ENCODE data around the gene ACOT13.

The ACOT13 gene

GRCh38 chr6:24690593-24690992, 23.7 kb downstream of the ACOT13 start:
- Histone ChIP-seq H3K4me1 (ENCODE audit: control insufficient read depth, insufficient read depth, low read depth, low read length) (no peaks in the 10 kb centered on the region), H3K36me3 (ENCODE audit: control insufficient read depth in 1 of 2, insufficient read depth in 2 of 2, low read depth in 1 of 2, low read length in 2 of 2) (peaks cover 2 to 3% of the 10 kb centered on the region in 2 experiments), H2BK15ac (ENCODE audit: low read depth, poor library complexity, severe bottlenecking) (no peak overlapping the region), H2BK120ac (ENCODE audit: low read depth, low read length) (no peak overlapping the region), H4K91ac (ENCODE audit: low read length) (no peak overlapping the region), H3K9ac (ENCODE audit: low read length) (peak overlapping the region; percentile 49), H3K27me3 (ENCODE audit: control insufficient read depth in 1 of 2, insufficient read depth in 1 of 2, low read length in 2 of 2) (no peaks in the 10 kb centered on the region), H3K4me3 (ENCODE audit: insufficient read depth in 1 of 2, low read depth in 1 of 2, low read length in 2 of 2) (no peak overlapping the region), H2AFZ (ENCODE audit: low read depth, low read length) (no peak overlapping the region), H3K79me1 (replicated peaks; ENCODE audit: low read length, poor library complexity, severe bottlenecking) (peaks cover 3% of the 10 kb centered on the region), H2AK5ac (ENCODE audit: low read length, severe bottlenecking) (no peak overlapping the region), H2BK12ac (ENCODE audit: low read length in 2 of 2) (no peak overlapping the region), H3K27ac (ENCODE audit: low read length, poor library complexity, severe bottlenecking) (no peak overlapping the region), H3K23ac (ENCODE audit: low read length in 2 of 2) (no peak overlapping the region), H4K8ac (ENCODE audit: low read length) (no peak overlapping the region), H2BK5ac (ENCODE audit: low read depth, low read length, poor library complexity, severe bottlenecking) (no peak overlapping the region), H3K14ac (ENCODE audit: low read length in 2 of 2) (no peak overlapping the region), H3K18ac (ENCODE audit: low read depth in 1 of 2, low read length in 2 of 2) (no peak overlapping the region), H3K9me3 (ENCODE audit: control insufficient read depth, low read length) (no peaks in the 10 kb centered on the region), H3K4ac (ENCODE audit: low read depth in 1 of 2, low read length in 2 of 2) (no peak overlapping the region), H3K4me2 (ENCODE audit: low read length, poor library complexity, severe bottlenecking) (no peak overlapping the region)
- no peak for DNase-seq
- WGBS: 91% methylated on average over 1 of the region's 1 CpG

GRCh38 chr6:24691550-24691949, 24.7 kb downstream of the ACOT13 start:
- no peak for DNase-seq
- WGBS: 90% methylated on average over 1 of the region's 3 CpGs
- Histone ChIP-seq H2BK120ac (ENCODE audit: low read depth, low read length) (no peak overlapping the region), H2BK12ac (ENCODE audit: low read length in 2 of 2) (no peak overlapping the region), H3K27me3 (ENCODE audit: control insufficient read depth in 1 of 2, insufficient read depth in 1 of 2, low read length in 2 of 2) (no peaks in the 10 kb centered on the region), H3K4me2 (ENCODE audit: low read length, poor library complexity, severe bottlenecking) (no peak overlapping the region), H3K4me1 (ENCODE audit: control insufficient read depth, insufficient read depth, low read depth, low read length) (no peaks in the 10 kb centered on the region), H3K79me1 (replicated peaks; ENCODE audit: low read length, poor library complexity, severe bottlenecking) (peaks cover 3% of the 10 kb centered on the region), H4K8ac (ENCODE audit: low read length) (no peak overlapping the region), H3K4me3 (ENCODE audit: insufficient read depth in 1 of 2, low read depth in 1 of 2, low read length in 2 of 2) (no peak overlapping the region), H3K9me3 (ENCODE audit: control insufficient read depth, low read length) (no peaks in the 10 kb centered on the region), H3K14ac (ENCODE audit: low read length in 2 of 2) (no peak overlapping the region), H2BK5ac (ENCODE audit: low read depth, low read length, poor library complexity, severe bottlenecking) (no peak overlapping the region), H3K27ac (ENCODE audit: low read length, poor library complexity, severe bottlenecking) (no peak overlapping the region), H3K18ac (ENCODE audit: low read depth in 1 of 2, low read length in 2 of 2) (no peak overlapping the region), H2BK15ac (ENCODE audit: low read depth, poor library complexity, severe bottlenecking) (no peak overlapping the region), H4K91ac (ENCODE audit: low read length) (no peak overlapping the region), H3K4ac (ENCODE audit: low read depth in 1 of 2, low read length in 2 of 2) (no peak overlapping the region), H2AFZ (ENCODE audit: low read depth, low read length) (no peak overlapping the region), H3K9ac (ENCODE audit: low read length) (no peak overlapping the region), H3K36me3 (ENCODE audit: control insufficient read depth in 1 of 2, insufficient read depth in 2 of 2, low read depth in 1 of 2, low read length in 2 of 2) (peaks cover 2 to 3% of the 10 kb centered on the region in 2 experiments), H2AK5ac (ENCODE audit: low read length, severe bottlenecking) (no peak overlapping the region), H3K23ac (ENCODE audit: low read length in 2 of 2) (no peak overlapping the region)

- Histone ChIP-seq H3K36me3 (ENCODE audit: control insufficient read depth in 1 of 2, insufficient read depth in 2 of 2, low read depth in 1 of 2, low read length in 2 of 2) (peaks cover 2 to 3% of the 10 kb centered on the region in 2 experiments), H2BK120ac (ENCODE audit: low read depth, low read length) (no peak overlapping the region), H3K9me3 (ENCODE audit: control insufficient read depth, low read length) (no peaks in the 10 kb centered on the region), H4K8ac (ENCODE audit: low read length) (no peak overlapping the region), H3K4me2 (ENCODE audit: low read length, poor library complexity, severe bottlenecking) (no peak overlapping the region), H2AK5ac (ENCODE audit: low read length, severe bottlenecking) (no peak overlapping the region), H3K27me3 (ENCODE audit: control insufficient read depth in 1 of 2, insufficient read depth in 1 of 2, low read length in 2 of 2) (no peaks in the 10 kb centered on the region), H4K91ac (ENCODE audit: low read length) (no peak overlapping the region), H3K4me3 (ENCODE audit: insufficient read depth in 1 of 2, low read depth in 1 of 2, low read length in 2 of 2) (no peak overlapping the region), H2BK15ac (ENCODE audit: low read depth, poor library complexity, severe bottlenecking) (no peak overlapping the region), H3K23ac (ENCODE audit: low read length in 2 of 2) (no peak overlapping the region), H2BK12ac (ENCODE audit: low read length in 2 of 2) (no peak overlapping the region), H3K4me1 (ENCODE audit: control insufficient read depth, insufficient read depth, low read depth, low read length) (no peaks in the 10 kb centered on the region), H3K27ac (ENCODE audit: low read length, poor library complexity, severe bottlenecking) (no peak overlapping the region), H3K4ac (ENCODE audit: low read depth in 1 of 2, low read length in 2 of 2) (no peak overlapping the region), H2BK5ac (ENCODE audit: low read depth, low read length, poor library complexity, severe bottlenecking) (no peak overlapping the region), H3K18ac (ENCODE audit: low read depth in 1 of 2, low read length in 2 of 2) (no peak overlapping the region), H3K14ac (ENCODE audit: low read length in 2 of 2) (no peak overlapping the region), H3K9ac (ENCODE audit: low read length) (no peak overlapping the region), H2AFZ (ENCODE audit: low read depth, low read length) (no peak overlapping the region), H3K79me1 (replicated peaks; ENCODE audit: low read length, poor library complexity, severe bottlenecking) (peaks cover 3% of the 10 kb centered on the region)
- no peak for DNase-seq
- WGBS: 76% methylated on average over 3 of the region's 4 CpGs
Observed at GRCh38 chr6:24692003-24692402, 25.1 kb downstream of the ACOT13 start.

GRCh38 chr6:24692415-24692814, 25.5 kb downstream of the ACOT13 start:
- H3K4ac ChIP-seq (ENCODE audit: low read depth in 1 of 2, low read length in 2 of 2): no peak overlapping the region
- H3K9ac ChIP-seq (ENCODE audit: low read length): no peak overlapping the region
- H4K91ac ChIP-seq (ENCODE audit: low read length): no peak overlapping the region
- no peak overlapping the region for H2AFZ ChIP-seq (ENCODE audit: low read depth, low read length)
- H3K23ac ChIP-seq (ENCODE audit: low read length in 2 of 2): no peak overlapping the region
- H3K4me1 ChIP-seq (ENCODE audit: control insufficient read depth, insufficient read depth, low read depth, low read length): no peaks in the 10 kb centered on the region
- H3K27me3 ChIP-seq (ENCODE audit: control insufficient read depth in 1 of 2, insufficient read depth in 1 of 2, low read length in 2 of 2): no peaks in the 10 kb centered on the region
- H3K4me3 ChIP-seq (ENCODE audit: insufficient read depth in 1 of 2, low read depth in 1 of 2, low read length in 2 of 2): no peak overlapping the region
- no peak overlapping the region for H3K18ac ChIP-seq (ENCODE audit: low read depth in 1 of 2, low read length in 2 of 2)
- H2AK5ac ChIP-seq (ENCODE audit: low read length, severe bottlenecking): no peak overlapping the region
- H3K4me2 ChIP-seq (ENCODE audit: low read length, poor library complexity, severe bottlenecking): no peak overlapping the region
- H2BK12ac ChIP-seq (ENCODE audit: low read length in 2 of 2): no peak overlapping the region
- H3K27ac ChIP-seq (ENCODE audit: low read length, poor library complexity, severe bottlenecking): no peak overlapping the region
- no peak overlapping the region for H3K14ac ChIP-seq (ENCODE audit: low read length in 2 of 2)
- no peak overlapping the region for H2BK120ac ChIP-seq (ENCODE audit: low read depth, low read length)
- no peak overlapping the region for H4K8ac ChIP-seq (ENCODE audit: low read length)
- no peak for DNase-seq
- peaks cover 2 to 3% of the 10 kb centered on the region in 2 experiments for H3K36me3 ChIP-seq (ENCODE audit: control insufficient read depth in 1 of 2, insufficient read depth in 2 of 2, low read depth in 1 of 2, low read length in 2 of 2)
- WGBS: 100% methylated on average over 2 of the region's 3 CpGs
- H2BK5ac ChIP-seq (ENCODE audit: low read depth, low read length, poor library complexity, severe bottlenecking): no peak overlapping the region
- no peak overlapping the region for H2BK15ac ChIP-seq (ENCODE audit: low read depth, poor library complexity, severe bottlenecking)
- peaks cover 3% of the 10 kb centered on the region for H3K79me1 ChIP-seq (replicated peaks; ENCODE audit: low read length, poor library complexity, severe bottlenecking)
- H3K9me3 ChIP-seq (ENCODE audit: control insufficient read depth, low read length): no peaks in the 10 kb centered on the region

Data from mesenchymal stem cell (in vitro differentiated cells and primary cell).